H9 (cell line): ENCODE data around the gene SOBP. TPM values are rescaled to one million over a fixed set of nuclear protein-coding genes. Genes with fewer than 3 reads are reported as not detected.

Experiments
- DNase-seq: peaks from one replicate; pipeline ENCODE4 v3.0.0-alpha.2; 2017
- H2AFZ ChIP-seq: one replicate; pipeline ENCODE4 v1.6.1; 2013; ENCODE audit warnings: mild to moderate bottlenecking, low read length, control low read depth, moderate library complexity
- H2AK5ac ChIP-seq: 2 replicates; pipeline ENCODE4 v1.6.1; 2013; ENCODE audit warnings: low read length, control low read depth, mixed read lengths; ENCODE audit not compliant: insufficient read length
- H2BK120ac ChIP-seq: one replicate; pipeline ENCODE4 v1.6.1; 2013; ENCODE audit warnings: low read depth, mild to moderate bottlenecking, low read length, control low read depth, inconsistent platforms; ENCODE audit not compliant: poor library complexity, severe bottlenecking
- H2BK12ac ChIP-seq: 2 replicates; pipeline ENCODE4 v1.6.1; 2013; ENCODE audit warnings: low read length, control low read depth, mixed read lengths, low read depth; ENCODE audit not compliant: insufficient read length
- H2BK15ac ChIP-seq: 2 replicates; pipeline ENCODE4 v1.6.1; 2013; ENCODE audit warnings: low read depth, low read length, control low read depth
- H2BK20ac ChIP-seq: one replicate; pipeline ENCODE4 v1.6.1; 2013; ENCODE audit warnings: low read depth, mild to moderate bottlenecking, low read length, control low read depth, inconsistent platforms; ENCODE audit not compliant: poor library complexity, severe bottlenecking
- H2BK5ac ChIP-seq: 2 replicates; pipeline ENCODE4 v1.6.1; 2013; ENCODE audit warnings: low read length, control low read depth, mixed read lengths; ENCODE audit not compliant: insufficient read length
- H3K14ac ChIP-seq: 2 replicates; pipeline ENCODE4 v1.6.1; 2013; ENCODE audit warnings: low read length, control low read depth; ENCODE audit not compliant: insufficient read depth
- H3K18ac ChIP-seq: 2 replicates; pipeline ENCODE4 v1.6.1; 2013; ENCODE audit warnings: low read depth, mild to moderate bottlenecking, mixed read lengths, low read length, control low read depth; ENCODE audit not compliant: insufficient read length
- H3K23ac ChIP-seq: 2 replicates; pipeline ENCODE4 v1.6.1; 2013; ENCODE audit warnings: low read length, control low read depth, mixed read lengths, low read depth; ENCODE audit not compliant: insufficient read length
- H3K23me2 ChIP-seq: 2 replicates; pipeline ENCODE4 v1.6.1; 2013; ENCODE audit warnings: low read depth, mild to moderate bottlenecking, mixed read lengths, low read length, control low read depth; ENCODE audit not compliant: insufficient read length, poor library complexity, severe bottlenecking
- H3K27ac ChIP-seq: 2 replicates; pipeline ENCODE4 v1.5.1; 2013; ENCODE audit warnings: low read length, control low read depth, mixed read lengths, low read depth; ENCODE audit not compliant: insufficient read length
- H3K27me3 ChIP-seq: 2 replicates; pipeline ENCODE4 v1.6.1; 2013; ENCODE audit warnings: low read length, control low read depth, inconsistent platforms; ENCODE audit not compliant: insufficient read depth
- H3K4ac ChIP-seq: 2 replicates; pipeline ENCODE4 v1.6.1; 2013; ENCODE audit warnings: low read depth, mild to moderate bottlenecking, control low read depth, inconsistent platforms, low read length, moderate library complexity
- H3K4me1 ChIP-seq: 2 replicates; pipeline ENCODE4 v1.6.1; 2013; ENCODE audit warnings: low read length, control low read depth, inconsistent platforms; ENCODE audit not compliant: insufficient read depth
- H3K4me2 ChIP-seq: 2 replicates; pipeline ENCODE4 v1.6.1; 2013; ENCODE audit warnings: low read length, control low read depth, mixed read lengths; ENCODE audit not compliant: insufficient read length, insufficient read depth
- H3K56ac ChIP-seq: 2 replicates; pipeline ENCODE4 v1.6.1; 2013; ENCODE audit warnings: low read depth, mild to moderate bottlenecking, mixed read lengths, low read length, control low read depth; ENCODE audit not compliant: insufficient read length
- H3K79me1 ChIP-seq: 2 replicates; pipeline ENCODE4 v1.6.1; 2013; ENCODE audit warnings: low read depth, mild to moderate bottlenecking, moderate library complexity, low read length, control low read depth, inconsistent platforms; ENCODE audit not compliant: insufficient read depth, poor library complexity, severe bottlenecking
- H3K79me2 ChIP-seq: 2 replicates; pipeline ENCODE4 v1.6.1; 2013; ENCODE audit warnings: low read length, control low read depth, inconsistent platforms; ENCODE audit not compliant: insufficient read depth
- H3K9ac ChIP-seq: 2 replicates; pipeline ENCODE4 v1.6.1; 2013; ENCODE audit warnings: low read length, control low read depth, mixed read lengths; ENCODE audit not compliant: insufficient read length; ENCODE audit errors: extremely low read depth
- H3K9me3 ChIP-seq: one replicate; pipeline ENCODE4 v1.6.1; 2013; ENCODE audit warnings: low read depth, low read length, inconsistent platforms; ENCODE audit not compliant: control insufficient read depth
- H3T11ph ChIP-seq: one replicate; pipeline ENCODE4 v1.6.1; 2013; ENCODE audit warnings: mild to moderate bottlenecking, low read length, control low read depth, inconsistent platforms
- H4K20me1 ChIP-seq: one replicate; pipeline ENCODE4 v1.6.1; 2013; ENCODE audit not compliant: control insufficient read depth, insufficient read length, insufficient read depth
- H4K5ac ChIP-seq: 2 replicates; pipeline ENCODE4 v1.6.1; 2013; ENCODE audit warnings: low read depth, mild to moderate bottlenecking, mixed read lengths, low read length, control low read depth; ENCODE audit not compliant: insufficient read length
- H4K8ac ChIP-seq: replicated peaks from 2 replicates; pipeline ENCODE4 v1.6.1; 2013; ENCODE audit warnings: low read length, control low read depth, mixed read lengths, low read depth; ENCODE audit not compliant: insufficient read length
- H4K91ac ChIP-seq: 2 replicates; pipeline ENCODE4 v1.6.1; 2013; ENCODE audit warnings: low read depth, mild to moderate bottlenecking, moderate library complexity, mixed read lengths, low read length, control low read depth; ENCODE audit not compliant: insufficient read length
- H3K27ac Mint-ChIP-seq, 3 experiments: 2 replicates in 2 of 3; 3 replicates in 1 of 3; pipeline ENCODE4 v1.8.0; 2020 to 2021; ENCODE audit warnings: mixed read lengths in 3 of 3, mild to moderate bottlenecking in 1 of 3, moderate library complexity in 1 of 3
- H3K27me3 Mint-ChIP-seq: 2 replicates; pipeline ENCODE4 v1.8.0; 2021; ENCODE audit warnings: low read depth, mild to moderate bottlenecking, moderate library complexity, mixed read lengths
- H3K36me3 Mint-ChIP-seq, 3 experiments: 2 replicates in 2 of 3; 3 replicates in 1 of 3; pipeline ENCODE4 v1.8.0; 2020 to 2021; ENCODE audit warnings: low read depth in 3 of 3, mixed read lengths in 3 of 3; ENCODE audit not compliant: insufficient read depth in 1 of 3
- H3K4me1 Mint-ChIP-seq, 2 experiments: 2 replicates each; pipeline ENCODE4 v1.8.0; 2020; ENCODE audit warnings: mixed read lengths in 2 of 2
- H3K4me3 Mint-ChIP-seq, 2 experiments: 2 replicates in 1 of 2; 3 replicates in 1 of 2; pipeline ENCODE4 v1.8.0; 2020 to 2021; ENCODE audit warnings: mild to moderate bottlenecking in 2 of 2, mixed read lengths in 2 of 2, moderate library complexity in 1 of 2
- H3K9me3 Mint-ChIP-seq, 2 experiments: 2 replicates in 1 of 2; 3 replicates in 1 of 2; pipeline ENCODE4 v1.8.0; 2020; ENCODE audit warnings: mild to moderate bottlenecking in 2 of 2, mixed read lengths in 2 of 2, moderate library complexity in 1 of 2
- WGBS: extraction: QIAGEN DNeasy Blood & Tissue Kit; methylation state at CpG from one replicate; pipeline ENCODE4 v1.1.7; 2013; ENCODE audit warnings: missing lambda C conversion rate, low lambda C conversion rate, mixed read lengths; ENCODE audit not compliant: insufficient read length; ENCODE audit errors: extremely low coverage; 5-methylcytosine and 5-hydroxymethylcytosine counted together
- total RNA-seq: library from RNA; stranded (reverse); gene quantifications from 2 replicates; pipeline ENCODE4 v1.2.1, GENCODE V29; 2021
- TF ChIP-seq, protein P1 (sequence below): fragments of 200-600 bp; sonication (generic); conservative IDR thresholded peaks from 3 replicates; pipeline ENCODE4 v1.8.0; 2021; ENCODE audit warnings: antibody characterized with exemption, mild to moderate bottlenecking

SOBP gene
- total RNA-seq, 1 experiment from 2014 or later = 4.3 TPM

- no peak overlapping the region for H2BK120ac ChIP-seq
- H3K79me1 ChIP-seq = no peaks in the 10 kb centered on the region
- TF ChIP-seq, protein P1, sequence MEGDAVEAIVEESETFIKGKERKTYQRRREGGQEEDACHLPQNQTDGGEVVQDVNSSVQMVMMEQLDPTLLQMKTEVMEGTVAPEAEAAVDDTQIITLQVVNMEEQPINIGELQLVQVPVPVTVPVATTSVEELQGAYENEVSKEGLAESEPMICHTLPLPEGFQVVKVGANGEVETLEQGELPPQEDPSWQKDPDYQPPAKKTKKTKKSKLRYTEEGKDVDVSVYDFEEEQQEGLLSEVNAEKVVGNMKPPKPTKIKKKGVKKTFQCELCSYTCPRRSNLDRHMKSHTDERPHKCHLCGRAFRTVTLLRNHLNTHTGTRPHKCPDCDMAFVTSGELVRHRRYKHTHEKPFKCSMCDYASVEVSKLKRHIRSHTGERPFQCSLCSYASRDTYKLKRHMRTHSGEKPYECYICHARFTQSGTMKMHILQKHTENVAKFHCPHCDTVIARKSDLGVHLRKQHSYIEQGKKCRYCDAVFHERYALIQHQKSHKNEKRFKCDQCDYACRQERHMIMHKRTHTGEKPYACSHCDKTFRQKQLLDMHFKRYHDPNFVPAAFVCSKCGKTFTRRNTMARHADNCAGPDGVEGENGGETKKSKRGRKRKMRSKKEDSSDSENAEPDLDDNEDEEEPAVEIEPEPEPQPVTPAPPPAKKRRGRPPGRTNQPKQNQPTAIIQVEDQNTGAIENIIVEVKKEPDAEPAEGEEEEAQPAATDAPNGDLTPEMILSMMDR = no peak
- H3K79me2 ChIP-seq = no peaks in the 10 kb centered on the region
- Mint-ChIP-seq H3K4me1 (peaks cover 34 to 41% of the 10 kb centered on the region in 2 experiments), H3K36me3 (peaks cover 0 to 4% (median 3%) of the 10 kb centered on the region in 3 experiments; a peak in 1 of 7 replicates), H3K4me3 (no peak overlapping the region), H3K27ac (no peak overlapping the region; a peak in 1 of 7 replicates), H3K27me3 (no peaks in the 10 kb centered on the region), H3K9me3 (no peaks in the 10 kb centered on the region)
- no peak overlapping the region for H2BK12ac ChIP-seq
- no peak overlapping the region for H4K91ac ChIP-seq
- DNase-seq = no peak
- no peak overlapping the region for H2AK5ac ChIP-seq
- no peaks in the 10 kb centered on the region for H3K23me2 ChIP-seq
- no peak overlapping the region for H2BK5ac ChIP-seq
- H3K23ac ChIP-seq = no peak overlapping the region
- no CpG with 5 or more reads among the region's 3 CpGs for WGBS
- no peak overlapping the region for H3T11ph ChIP-seq
- H2BK15ac ChIP-seq = no peak overlapping the region
- no peak overlapping the region for H2BK20ac ChIP-seq
- H3K56ac ChIP-seq = no peak overlapping the region
- no peak overlapping the region for H3K4me2 ChIP-seq
- H3K4ac ChIP-seq = no peak overlapping the region
- H3K27me3 ChIP-seq = no peaks in the 10 kb centered on the region
- no peaks in the 10 kb centered on the region for H4K20me1 ChIP-seq
- no peak overlapping the region for H3K9ac ChIP-seq
- H3K9me3 ChIP-seq = no peaks in the 10 kb centered on the region
- H4K5ac ChIP-seq = no peak overlapping the region
- H3K27ac ChIP-seq = no peak overlapping the region
- no peak overlapping the region for H3K14ac ChIP-seq
- H3K18ac ChIP-seq = no peak overlapping the region
- H3K4me1 ChIP-seq = peaks cover 7% of the 10 kb centered on the region; the same call in 1 of the 2 replicates
- no peak overlapping the region for H2AFZ ChIP-seq
- no peak overlapping the region for H4K8ac ChIP-seq
Observed at GRCh38 chr6:107576852-107577251, 86.9 kb downstream of the SOBP start.
